Measurements from ENCODE around the gene SPATA13. TPM values are rescaled to one million over a fixed set of nuclear protein-coding genes. Genes with fewer than 3 reads are reported as not detected.
A peak's percentile ranks its signal among the peaks of the same experiment; 100 is the strongest.

SPATA13 gene
- total and polyA plus RNA-seq, 2 experiments from 2014 or later = 12.4 to 19.4 TPM

DNA sequence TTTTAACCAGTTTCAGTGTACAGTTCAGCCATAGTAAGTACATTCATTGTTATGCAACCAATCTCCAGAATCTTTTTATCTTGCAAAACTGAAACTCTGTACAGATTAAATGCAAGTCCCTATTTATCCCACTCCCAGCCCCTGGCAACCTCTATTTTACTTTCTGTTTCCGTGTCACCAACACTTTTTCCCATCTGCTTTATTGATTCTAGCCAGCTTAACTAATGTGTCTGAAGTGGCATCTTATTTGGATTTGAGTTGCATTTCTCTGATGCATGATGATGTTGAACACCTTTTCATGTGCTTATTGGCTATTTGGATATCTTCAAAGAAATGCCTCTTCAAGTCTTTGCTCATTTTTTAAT is 18.9 kb downstream of the SPATA13 start:
- Histone ChIP-seq H3K4me3 (no peak overlapping the region), H3K79me2 (peaks cover 46% of the 10 kb centered on the region)
- WGBS (ENCODE audit: low lambda C conversion rate, missing lambda C conversion rate) = 93% methylated on average over 1 of the region's 1 CpG

DNA sequence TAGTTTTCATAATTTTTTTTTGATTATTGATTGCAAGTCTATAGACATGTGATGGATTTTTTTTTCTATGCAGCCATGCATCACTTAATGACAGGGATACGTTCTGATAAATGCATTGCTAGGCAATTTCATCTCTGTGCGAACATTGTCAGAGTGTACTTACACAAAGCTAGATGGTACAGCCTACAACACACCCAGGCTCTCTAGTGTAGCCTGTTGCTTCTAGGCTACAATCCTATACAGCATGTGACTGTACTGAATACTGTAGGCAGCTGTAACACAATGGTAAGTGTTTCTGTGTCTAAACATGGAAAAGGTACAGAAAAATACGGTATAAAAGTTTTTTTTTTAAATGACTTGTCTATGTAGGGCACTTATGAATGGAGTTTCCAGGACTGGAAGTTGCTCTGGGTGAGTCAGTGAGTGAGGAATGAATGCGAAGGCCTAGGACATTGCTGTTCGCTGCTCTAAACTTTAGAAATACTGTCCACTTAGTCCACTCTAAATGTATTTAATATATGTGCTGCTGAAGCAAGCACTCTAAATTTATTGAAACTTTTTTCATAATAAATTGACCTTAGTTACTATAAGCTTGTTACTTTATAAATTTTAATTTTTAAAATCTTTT is 20.3 kb downstream of the SPATA13 start:
- Histone ChIP-seq H3K27me3 (no peaks in the 10 kb centered on the region), H3K36me3 (replicated peaks; ENCODE audit: insufficient read depth, low read depth) (no peaks in the 10 kb centered on the region), H2AFZ (no peak overlapping the region), H4K20me1 (ENCODE audit: insufficient read depth, poor library complexity, severe bottlenecking) (no peaks in the 10 kb centered on the region), H3K27ac (no peak overlapping the region), H3K79me2 (peaks cover 38% of the 10 kb centered on the region), H3K9me3 (ENCODE audit: low read depth) (no peaks in the 10 kb centered on the region), H3K4me1 (ENCODE audit: insufficient read depth) (peaks cover 28% of the 10 kb centered on the region), H3K4me2 (no peak overlapping the region), H3K9me2 (replicated peaks; ENCODE audit: insufficient read depth) (no peaks in the 10 kb centered on the region), H3K4me3 (no peak overlapping the region)
- no peak for DNase-seq (ENCODE audit: low spot score)
- 91% methylated on average over 5 of the region's 5 CpGs for WGBS (ENCODE audit: low lambda C conversion rate, missing lambda C conversion rate)
- TF ChIP-seq EZH2 (IDR thresholded peaks at IDR 0.05; ENCODE audit: borderline replicate concordance) (no peak), EZH2phosphoT487 (IDR thresholded peaks at IDR 0.05; ENCODE audit: low read depth, severe bottlenecking, unreplicated experiment) (no peak)
- TF ChIP-seq, protein P1, sequence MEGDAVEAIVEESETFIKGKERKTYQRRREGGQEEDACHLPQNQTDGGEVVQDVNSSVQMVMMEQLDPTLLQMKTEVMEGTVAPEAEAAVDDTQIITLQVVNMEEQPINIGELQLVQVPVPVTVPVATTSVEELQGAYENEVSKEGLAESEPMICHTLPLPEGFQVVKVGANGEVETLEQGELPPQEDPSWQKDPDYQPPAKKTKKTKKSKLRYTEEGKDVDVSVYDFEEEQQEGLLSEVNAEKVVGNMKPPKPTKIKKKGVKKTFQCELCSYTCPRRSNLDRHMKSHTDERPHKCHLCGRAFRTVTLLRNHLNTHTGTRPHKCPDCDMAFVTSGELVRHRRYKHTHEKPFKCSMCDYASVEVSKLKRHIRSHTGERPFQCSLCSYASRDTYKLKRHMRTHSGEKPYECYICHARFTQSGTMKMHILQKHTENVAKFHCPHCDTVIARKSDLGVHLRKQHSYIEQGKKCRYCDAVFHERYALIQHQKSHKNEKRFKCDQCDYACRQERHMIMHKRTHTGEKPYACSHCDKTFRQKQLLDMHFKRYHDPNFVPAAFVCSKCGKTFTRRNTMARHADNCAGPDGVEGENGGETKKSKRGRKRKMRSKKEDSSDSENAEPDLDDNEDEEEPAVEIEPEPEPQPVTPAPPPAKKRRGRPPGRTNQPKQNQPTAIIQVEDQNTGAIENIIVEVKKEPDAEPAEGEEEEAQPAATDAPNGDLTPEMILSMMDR (IDR thresholded peaks at IDR 0.05; ENCODE audit: poor library complexity) = no peak

More for the DNA sequence above, 18.9 kb downstream of the SPATA13 start:
- H3K27ac ChIP-seq = no peak overlapping the region
- H4K20me1 ChIP-seq (ENCODE audit: insufficient read depth, poor library complexity, severe bottlenecking) = no peaks in the 10 kb centered on the region
- DNase-seq (ENCODE audit: low spot score) = no peak
- H3K27me3 ChIP-seq = no peaks in the 10 kb centered on the region
- TF ChIP-seq, protein P1 (IDR thresholded peaks at IDR 0.05; ENCODE audit: poor library complexity) = no peak
- TF ChIP-seq EZH2 (IDR thresholded peaks at IDR 0.05; ENCODE audit: borderline replicate concordance) (no peak), EZH2phosphoT487 (IDR thresholded peaks at IDR 0.05; ENCODE audit: low read depth, severe bottlenecking, unreplicated experiment) (no peak)
- no peak overlapping the region for H2AFZ ChIP-seq
- peaks cover 18% of the 10 kb centered on the region for H3K4me1 ChIP-seq (ENCODE audit: insufficient read depth)
- H3K9me3 ChIP-seq (ENCODE audit: low read depth) = no peaks in the 10 kb centered on the region
- no peak overlapping the region for H3K4me2 ChIP-seq
- no peaks in the 10 kb centered on the region for H3K9me2 ChIP-seq (replicated peaks; ENCODE audit: insufficient read depth)
- H3K36me3 ChIP-seq (replicated peaks; ENCODE audit: insufficient read depth, low read depth) = no peaks in the 10 kb centered on the region

DNA sequence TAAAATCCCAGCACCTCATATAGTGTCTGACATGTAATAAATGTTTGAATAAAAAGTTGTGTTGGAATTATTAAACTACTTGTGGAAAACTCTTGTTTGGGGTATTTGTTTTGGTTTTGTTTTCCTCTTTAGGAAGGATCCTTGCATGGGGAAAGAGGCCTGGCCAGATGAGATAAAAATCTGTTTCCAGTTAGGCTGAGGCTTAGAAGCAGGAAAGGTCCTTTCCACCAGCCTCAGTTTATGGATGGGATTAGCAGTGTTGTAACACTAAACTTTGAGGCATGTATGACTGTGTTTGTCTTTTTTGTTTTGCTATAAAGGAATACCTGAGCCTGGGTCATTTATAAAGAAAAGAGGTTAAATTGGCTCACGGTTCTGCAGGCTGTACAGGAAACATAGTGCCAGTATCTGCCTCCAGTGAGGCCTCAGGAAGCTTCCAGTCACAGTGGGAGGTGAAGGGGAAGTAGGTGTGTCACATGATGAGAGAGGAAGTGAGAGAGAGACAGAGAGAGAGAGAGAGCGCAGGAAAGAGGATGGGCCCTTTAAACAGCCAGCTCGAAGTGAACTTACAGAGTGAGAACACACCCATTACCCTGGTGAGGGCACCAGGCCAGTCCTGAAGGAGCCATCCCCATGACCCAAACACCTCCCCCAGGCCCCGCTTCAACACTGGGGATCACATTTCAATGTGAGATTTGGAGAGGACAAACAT is 21.6 kb downstream of the SPATA13 start:
- 87% methylated on average over 4 of the region's 4 CpGs for WGBS (ENCODE audit: low lambda C conversion rate, missing lambda C conversion rate)
- peaks cover 28% of the 10 kb centered on the region for H3K4me1 ChIP-seq (ENCODE audit: insufficient read depth)
- no peaks in the 10 kb centered on the region for H3K36me3 ChIP-seq (replicated peaks; ENCODE audit: insufficient read depth, low read depth)
- H3K4me2 ChIP-seq = no peak overlapping the region
- H3K27me3 ChIP-seq = no peaks in the 10 kb centered on the region
- H2AFZ ChIP-seq = no peak overlapping the region
- H3K9me3 ChIP-seq (ENCODE audit: low read depth) = no peaks in the 10 kb centered on the region
- no peak for DNase-seq (ENCODE audit: low spot score)
- H3K9me2 ChIP-seq (replicated peaks; ENCODE audit: insufficient read depth) = no peaks in the 10 kb centered on the region
- no peak for TF ChIP-seq EZH2 (IDR thresholded peaks at IDR 0.05; ENCODE audit: borderline replicate concordance)
- TF ChIP-seq, protein P1 (IDR thresholded peaks at IDR 0.05; ENCODE audit: poor library complexity) = no peak
- no peak for TF ChIP-seq EZH2phosphoT487 (IDR thresholded peaks at IDR 0.05; ENCODE audit: low read depth, severe bottlenecking, unreplicated experiment)
- H3K79me2 ChIP-seq = peaks cover 33% of the 10 kb centered on the region
- H3K27ac ChIP-seq = peak overlapping the region; percentile 94
- no peaks in the 10 kb centered on the region for H4K20me1 ChIP-seq (ENCODE audit: insufficient read depth, poor library complexity, severe bottlenecking)
- H3K4me3 ChIP-seq = no peak overlapping the region
